Inflammatory macrophage (primary cell): Measurements from ENCODE around the gene KLK1.
"Not testable (repeated sequence)": the region's sequence is repeated elsewhere in the genome, so short reads cannot be mapped to it uniquely, and the experiment has no call there.

ENCODE experiments used
- DNase-seq, 2 donors: peaks; one replicate each; pipeline ENCODE4 v3.0.0-alpha.2; 2020 to 2022

The KLK1 gene

DNA sequence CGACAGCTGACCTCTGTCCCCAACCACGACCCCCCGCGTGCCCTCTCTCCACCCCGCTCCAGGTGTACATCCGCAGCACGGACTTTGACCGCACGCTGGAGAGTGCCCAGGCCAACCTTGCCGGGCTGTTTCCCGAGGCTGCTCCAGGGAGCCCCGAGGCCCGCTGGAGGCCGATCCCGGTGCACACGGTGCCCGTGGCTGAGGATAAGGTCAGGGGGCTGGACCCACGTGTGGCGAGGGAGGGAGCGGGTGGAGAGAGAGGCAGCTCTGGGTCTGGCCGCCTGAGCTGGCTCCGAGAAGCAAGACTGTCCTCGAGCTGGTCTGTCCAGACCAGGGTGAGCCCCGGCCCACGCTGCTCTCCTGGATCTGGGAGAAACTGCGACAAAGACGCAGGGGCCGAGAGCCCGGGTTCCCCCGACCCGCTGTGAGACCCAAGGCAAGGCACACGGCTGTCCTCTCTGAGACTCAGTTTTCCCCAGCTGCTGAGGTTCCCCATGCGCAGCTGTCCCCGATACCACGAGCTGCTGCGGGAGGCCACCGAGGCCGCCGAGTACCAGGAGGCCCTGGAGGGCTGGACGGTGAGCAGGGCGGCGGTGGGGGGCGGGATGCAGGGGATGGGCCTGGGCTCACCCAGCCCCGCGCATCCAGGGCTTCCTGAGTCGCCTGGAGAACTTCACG is 31.9 kb downstream of the KLK1 start:
- no peak for DNase-seq

- no peak for DNase-seq
Observed at GRCh38 chr19:50790922-50791467, 32.6 kb downstream of the KLK1 start.

- no peak for DNase-seq
Observed at GRCh38 chr19:50790396-50790795, 33.2 kb downstream of the KLK1 start, which contains the start of gene ACP4. Gene ACP4, plus strand, starts transcription at chr19:50790415. Its CDS starts 0 bp downstream, at chr19:50790415.

GRCh38 chr19:50785329-50785728 is 38.3 kb downstream of the KLK1 start:
- DNase-seq, result no peak

- no peak for DNase-seq
Observed at GRCh38 chr19:50784710-50785109, 38.9 kb downstream of the KLK1 start.

- not testable (repeated sequence) for DNase-seq
Observed at GRCh38 chr19:50783848-50784152, 39.8 kb downstream of the KLK1 start.

GRCh38 chr19:50780753-50781435 is 42.7 kb downstream of the KLK1 start:
- no peak for DNase-seq

DNA sequence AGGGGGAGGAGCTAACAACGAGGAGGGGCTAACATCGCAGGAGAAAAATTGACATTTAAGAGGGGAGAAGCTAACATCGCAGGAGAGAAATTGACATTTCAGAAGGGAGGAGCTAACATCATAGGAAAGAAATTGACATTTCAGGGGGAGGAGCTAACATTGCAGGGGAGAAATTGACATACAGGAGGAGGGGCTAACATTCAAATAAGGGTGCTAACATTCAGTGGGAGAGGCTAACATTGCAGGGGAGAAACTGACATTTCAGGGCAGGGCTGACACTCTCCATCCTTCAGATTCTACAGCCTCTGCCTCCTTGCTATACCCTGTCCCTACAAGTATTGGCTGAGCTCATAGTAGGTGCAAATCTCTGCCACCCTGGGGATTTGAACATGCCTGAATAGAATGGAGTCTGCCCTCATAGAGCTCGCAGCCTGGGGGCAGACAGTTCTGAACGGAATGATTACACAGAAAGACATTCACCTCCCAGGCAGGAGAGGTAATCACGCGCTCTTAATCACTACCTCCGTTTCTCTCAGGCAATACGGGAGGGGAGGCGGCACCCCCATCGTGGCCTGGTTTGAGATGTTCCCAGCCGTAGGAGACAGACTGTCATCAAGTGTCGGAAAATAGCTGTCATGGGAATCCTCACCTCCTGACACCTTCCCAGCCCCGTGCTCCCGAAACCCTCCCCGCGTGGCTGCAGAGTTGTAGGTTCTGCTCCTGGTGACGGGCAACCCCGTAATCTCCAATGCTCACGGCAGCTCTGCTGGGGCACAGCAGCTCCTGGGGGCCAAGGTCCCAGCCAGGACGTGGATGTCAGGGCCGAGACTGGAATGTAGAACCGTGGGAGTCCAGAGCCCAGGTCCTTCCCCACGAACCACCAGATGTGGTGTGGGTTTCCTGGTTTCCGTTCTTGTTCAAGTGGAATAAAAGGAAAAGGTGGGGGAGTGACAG is 43.8 kb downstream of the KLK1 start:
- DNase-seq, result no peak

GRCh38 chr19:50778906-50779430 is 44.6 kb downstream of the KLK1 start:
- DNase-seq, result no peak

- peak; percentile 14 to 69 for DNase-seq
Observed at GRCh38 chr19:50777830-50778303, 45.7 kb downstream of the KLK1 start.

- no peak for DNase-seq
Observed at GRCh38 chr19:50777261-50777660, 46.3 kb downstream of the KLK1 start.

GRCh38 chr19:50776131-50776530 is 47.5 kb downstream of the KLK1 start:
- DNase-seq, result no peak

- not testable (repeated sequence) for DNase-seq
Observed at GRCh38 chr19:50773454-50773853, 50.1 kb downstream of the KLK1 start.

- DNase-seq, result not testable (repeated sequence)
Observed at GRCh38 chr19:50772912-50773311, 50.7 kb downstream of the KLK1 start.

DNA sequence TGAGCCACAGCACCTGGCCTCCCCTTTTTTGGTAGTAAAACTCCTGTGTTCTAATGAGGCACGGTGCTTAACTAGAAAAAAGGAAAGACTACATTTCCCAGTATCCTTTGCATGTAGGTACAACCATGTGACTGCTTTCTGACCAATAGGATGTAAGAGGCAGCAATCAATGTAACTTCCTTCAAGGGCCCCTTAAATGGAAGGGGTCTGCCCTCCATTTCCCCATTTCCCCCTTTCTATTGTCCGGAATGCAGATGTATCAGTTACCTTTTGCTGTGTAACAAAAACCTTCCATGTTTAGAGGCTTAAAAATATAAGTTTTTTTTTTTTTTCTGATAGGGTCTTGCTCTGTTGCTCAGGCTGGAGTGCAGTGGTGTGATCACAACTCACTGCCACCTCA is 51.1 kb downstream of the KLK1 start:
- no peak for DNase-seq

DNA sequence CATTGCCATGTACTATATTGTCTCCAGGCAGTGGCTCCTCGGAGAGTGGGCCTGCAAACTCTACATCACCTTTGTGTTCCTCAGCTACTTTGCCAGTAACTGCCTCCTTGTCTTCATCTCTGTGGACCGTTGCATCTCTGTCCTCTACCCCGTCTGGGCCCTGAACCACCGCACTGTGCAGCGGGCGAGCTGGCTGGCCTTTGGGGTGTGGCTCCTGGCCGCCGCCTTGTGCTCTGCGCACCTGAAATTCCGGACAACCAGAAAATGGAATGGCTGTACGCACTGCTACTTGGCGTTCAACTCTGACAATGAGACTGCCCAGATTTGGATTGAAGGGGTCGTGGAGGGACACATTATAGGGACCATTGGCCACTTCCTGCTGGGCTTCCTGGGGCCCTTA is 52.7 kb downstream of the KLK1 start:
- no peak for DNase-seq

GRCh38 chr19:50770164-50770563 is 53.4 kb downstream of the KLK1 start, which contains the start of gene GPR32:
Gene GPR32, plus strand, starts transcription at chr19:50770464. Its CDS starts 137 bp downstream, at chr19:50770601.
- DNase-seq, result not testable (repeated sequence)
